Smooth muscle cell (in vitro differentiated cells): ENCODE results near the gene CALM1. TPM values are rescaled to one million over a fixed set of nuclear protein-coding genes. Genes with fewer than 3 reads are reported as not detected.

Source experiments
- DNase-seq: peaks from one replicate; lab custom pipeline; 2025; ENCODE audit not compliant: unreplicated experiment; lab: John Stamatoyannopoulos, UW
- H2AFZ ChIP-seq: fragments of 200-600 bp; sonication (generic); 2 replicates; pipeline ENCODE4 v1.6.0; 2016; ENCODE audit warnings: antibody characterized with exemption, low read depth, mild to moderate bottlenecking
- H3F3A ChIP-seq: fragments of 200-600 bp; sonication (generic); 2 replicates; pipeline ENCODE4 v1.6.0; 2017; ENCODE audit warnings: antibody characterized with exemption, low read depth
- H3K27ac ChIP-seq: fragments of 200-600 bp; sonication (generic); 2 replicates; pipeline ENCODE4 v1.5.1; 2016; ENCODE audit warnings: low read depth, mild to moderate bottlenecking
- H3K27me3 ChIP-seq: fragments of 200-600 bp; sonication (generic); 2 replicates; pipeline ENCODE4 v1.6.1; 2016; ENCODE audit warnings: low read depth, mild to moderate bottlenecking
- H3K36me3 ChIP-seq: fragments of 200-600 bp; sonication (generic); 2 replicates; pipeline ENCODE4 v1.5.1; 2016; ENCODE audit warnings: low read depth
- H3K4me1 ChIP-seq: fragments of 200-600 bp; sonication (generic); 2 replicates; pipeline ENCODE4 v1.5.1; 2016; ENCODE audit warnings: low read depth
- H3K4me2 ChIP-seq: fragments of 200-600 bp; sonication (generic); 2 replicates; pipeline ENCODE4 v1.6.0; 2016; ENCODE audit warnings: mild to moderate bottlenecking
- H3K4me3 ChIP-seq: fragments of 200-600 bp; sonication (generic); 2 replicates; pipeline ENCODE4 v1.5.1; 2016; ENCODE audit warnings: mild to moderate bottlenecking
- H3K79me2 ChIP-seq: fragments of 200-600 bp; sonication (generic); 2 replicates; pipeline ENCODE4 v1.6.0; 2016; ENCODE audit warnings: low read depth, mild to moderate bottlenecking
- H3K9ac ChIP-seq: fragments of 200-600 bp; sonication (generic); 2 replicates; pipeline ENCODE4 v1.6.0; 2016; ENCODE audit warnings: low read depth
- H3K9me3 ChIP-seq: fragments of 200-600 bp; sonication (generic); replicated peaks from 2 replicates; pipeline ENCODE4 v1.5.1; 2016; ENCODE audit warnings: low read depth
- H4K20me1 ChIP-seq: fragments of 200-600 bp; sonication (generic); 2 replicates; pipeline ENCODE4 v1.6.0; 2016; ENCODE audit warnings: low read depth
- CTCF ChIP-seq: fragments of 200-600 bp; sonication (generic); IDR thresholded peaks from 2 replicates; pipeline ENCODE4 v1.5.1; 2017; ENCODE audit warnings: borderline replicate concordance, mild to moderate bottlenecking, antibody characterized with exemption; ENCODE audit not compliant: insufficient read depth, poor library complexity, severe bottlenecking
- WGBS: methylation state at CpG from one replicate; pipeline ENCODE4 v1.1.7; 2016; ENCODE audit warnings: low lambda C conversion rate; 5-methylcytosine and 5-hydroxymethylcytosine counted together
- polyA plus RNA-seq: library from polyadenylated mRNA; unstranded; fragments of >200 nt; fragmentation: Nextera tagmentation; extraction: Ambion mirVana; gene quantifications from 2 replicates; pipeline ENCODE4 v1.2.1, GENCODE V29; 2016
- total RNA-seq: library from RNA; depleted of rRNA; stranded (reverse); fragments of >200 nt; gene quantifications from 2 replicates; pipeline ENCODE4 v1.2.3, GENCODE V29; 2014

The CALM1 gene
- total and polyA plus RNA-seq, 2 experiments from 2014 or later, result 302 to 545 TPM

GRCh38 chr14:90358359-90358758, 38.5 kb upstream of the CALM1 start:
- DNase-seq, result no peak
- H3K9me3 ChIP-seq, result no peaks in the 10 kb centered on the region
- no peak overlapping the region for H2AFZ ChIP-seq
- H3K36me3 ChIP-seq, result no peaks in the 10 kb centered on the region
- no peaks in the 10 kb centered on the region for H4K20me1 ChIP-seq
- no peak overlapping the region for H3K4me2 ChIP-seq
- H3K4me3 ChIP-seq, result no peak overlapping the region
- no peak for TF ChIP-seq CTCF
- WGBS, result 88% methylated on average over 4 of the region's 4 CpGs
- no peak overlapping the region for H3K9ac ChIP-seq
- H3F3A ChIP-seq, result no peaks in the 10 kb centered on the region
- peaks cover 6% of the 10 kb centered on the region for H3K4me1 ChIP-seq
- no peak overlapping the region for H3K27ac ChIP-seq
- peaks cover 5% of the 10 kb centered on the region for H3K27me3 ChIP-seq
- H3K79me2 ChIP-seq, result no peaks in the 10 kb centered on the region

- H3K79me2 ChIP-seq, result no peaks in the 10 kb centered on the region
- H3K27ac ChIP-seq, result no peak overlapping the region
- no peak for DNase-seq
- peaks cover 5% of the 10 kb centered on the region for H3K27me3 ChIP-seq
- no peaks in the 10 kb centered on the region for H3K9me3 ChIP-seq
- no peak overlapping the region for H2AFZ ChIP-seq
- no peak overlapping the region for H3K4me2 ChIP-seq
- WGBS, result 90% methylated on average over 7 of the region's 7 CpGs
- TF ChIP-seq CTCF, result no peak
- H4K20me1 ChIP-seq, result no peaks in the 10 kb centered on the region
- H3K36me3 ChIP-seq, result no peaks in the 10 kb centered on the region
- no peak overlapping the region for H3K4me3 ChIP-seq
- H3K9ac ChIP-seq, result no peak overlapping the region
- H3F3A ChIP-seq, result no peaks in the 10 kb centered on the region
- H3K4me1 ChIP-seq, result no peaks in the 10 kb centered on the region
These were observed 34.8 kb upstream of the CALM1 start for GRCh38 chr14:90361865-90362557.

GRCh38 chr14:90362558-90362896, 34.3 kb upstream of the CALM1 start:
- DNase-seq, result no peak
- H3K36me3 ChIP-seq, result no peaks in the 10 kb centered on the region
- H3K4me2 ChIP-seq, result no peak overlapping the region
- no peaks in the 10 kb centered on the region for H4K20me1 ChIP-seq
- H3K27me3 ChIP-seq, result peaks cover 5% of the 10 kb centered on the region
- no peaks in the 10 kb centered on the region for H3K79me2 ChIP-seq
- H3F3A ChIP-seq, result no peaks in the 10 kb centered on the region
- H3K4me3 ChIP-seq, result no peak overlapping the region
- TF ChIP-seq CTCF, result no peak
- no peaks in the 10 kb centered on the region for H3K9me3 ChIP-seq
- H3K9ac ChIP-seq, result no peak overlapping the region
- H2AFZ ChIP-seq, result no peak overlapping the region
- no peak overlapping the region for H3K27ac ChIP-seq
- WGBS, result 94% methylated on average over 4 of the region's 4 CpGs
- H3K4me1 ChIP-seq, result no peaks in the 10 kb centered on the region

GRCh38 chr14:90368946-90369721, 27.7 kb upstream of the CALM1 start:
- no peak overlapping the region for H3K9ac ChIP-seq
- H3K9me3 ChIP-seq, result no peaks in the 10 kb centered on the region
- TF ChIP-seq CTCF, result no peak
- H3K79me2 ChIP-seq, result no peaks in the 10 kb centered on the region
- 14% methylated on average over 1 of the region's 1 CpG for WGBS
- no peaks in the 10 kb centered on the region for H3K4me1 ChIP-seq
- no peaks in the 10 kb centered on the region for H3K36me3 ChIP-seq
- no peaks in the 10 kb centered on the region for H4K20me1 ChIP-seq
- peaks cover 4% of the 10 kb centered on the region for H3F3A ChIP-seq
- H3K27ac ChIP-seq, result no peak overlapping the region
- H3K4me2 ChIP-seq, result no peak overlapping the region
- no peak overlapping the region for H2AFZ ChIP-seq
- no peaks in the 10 kb centered on the region for H3K27me3 ChIP-seq
- no peak overlapping the region for H3K4me3 ChIP-seq
- DNase-seq, result no peak
